C4-2B (cell line): ENCODE results near the gene NHLH1.

Experiments
- CTCF ChIP-seq: fragments of 450-650 bp; conservative IDR thresholded peaks from 2 replicates; pipeline ENCODE4 v1.5.1; 2017; ENCODE audit warnings: mild to moderate bottlenecking
- ZFX ChIP-seq: fragments of 450-650 bp; IDR thresholded peaks from 2 replicates; pipeline ENCODE4 v1.6.1; 2017

GRCh38 chr1:160371756-160372155 is 4.9 kb downstream of the NHLH1 start:
- TF ChIP-seq CTCF (no peak), ZFX (no peak)
